A673 (cell line): ENCODE measurements around the gene MMD2.

Experiments
- CTCF ChIP-seq: fragments of 300-800, 200-600 bp; sonication (generic); conservative IDR thresholded peaks from 2 replicates; pipeline ENCODE4 v1.5.1; 2017; ENCODE audit warnings: low read depth, mild to moderate bottlenecking, antibody characterized with exemption, low read length, moderate library complexity, mixed read lengths
- EZH2 ChIP-seq: fragments of 200-600 bp; sonication (generic); IDR thresholded peaks from 2 replicates; pipeline ENCODE4 v1.6.1; 2017; ENCODE audit warnings: borderline replicate concordance, low read depth, mild to moderate bottlenecking, mixed read lengths, antibody characterized with exemption, low read length; ENCODE audit not compliant: poor library complexity, severe bottlenecking

- TF ChIP-seq CTCF (no peak), EZH2 (no peak)
Observed at GRCh38 chr7:5005066-5005465, 46.1 kb upstream of the MMD2 start.
